AG04450 (cell line): ENCODE measurements around the gene PKD1L1. TPM values are rescaled to one million over a fixed set of nuclear protein-coding genes. Genes with fewer than 3 reads are reported as not detected.

Experiments
- CTCF ChIA-PET: fragments of 300-600, 350-600 bp; formaldehyde crosslinking; extraction: SDS; loops from one replicate; lab custom pipeline; 2022; ENCODE audit warnings: antibody characterized with exemption, inconsistent platforms; lab: Charles Lee
- POLR2A ChIA-PET: fragments of 350-600 bp; formaldehyde crosslinking; extraction: SDS; loops from one replicate; lab custom pipeline; 2021; ENCODE audit warnings: antibody characterized with exemption, inconsistent platforms; lab: Yijun Ruan, JAX
- DNase-seq: peaks from one replicate; pipeline ENCODE4 v3.0.0-alpha.2; 2011; ENCODE audit warnings: low read depth, low spot score
- H3K27ac ChIP-seq: one replicate; pipeline ENCODE4 v1.5.1; 2012; ENCODE audit warnings: low read depth, low read length, control low read depth
- H3K27me3 ChIP-seq: one replicate; pipeline ENCODE4 v1.6.0; 2012; ENCODE audit warnings: low read length; ENCODE audit not compliant: control insufficient read depth, insufficient read depth
- H3K4me3 ChIP-seq: 2 replicates; pipeline ENCODE4 v1.5.1; 2011; ENCODE audit warnings: mild to moderate bottlenecking, low read depth, low read length, control low read depth
- H3K9me3 ChIP-seq: 2 replicates; pipeline ENCODE4 v1.5.1; 2012; ENCODE audit warnings: low read length; ENCODE audit not compliant: control insufficient read depth, insufficient read depth
- polyA plus RNA-seq: library from polyadenylated mRNA; depleted of rRNA; stranded (reverse); fragments of >200 nt; gene quantifications from 2 replicates; pipeline ENCODE4 v1.2.3, GENCODE V29; 2011
- TF ChIP-seq, protein P1 (sequence below): IDR thresholded peaks from 2 replicates; pipeline ENCODE4 v1.5.1; 2011; ENCODE audit warnings: low read depth, low read length, control low read depth, inconsistent platforms

Gene PKD1L1
- polyA plus RNA-seq, 1 experiment = 0.01 TPM

DNA sequence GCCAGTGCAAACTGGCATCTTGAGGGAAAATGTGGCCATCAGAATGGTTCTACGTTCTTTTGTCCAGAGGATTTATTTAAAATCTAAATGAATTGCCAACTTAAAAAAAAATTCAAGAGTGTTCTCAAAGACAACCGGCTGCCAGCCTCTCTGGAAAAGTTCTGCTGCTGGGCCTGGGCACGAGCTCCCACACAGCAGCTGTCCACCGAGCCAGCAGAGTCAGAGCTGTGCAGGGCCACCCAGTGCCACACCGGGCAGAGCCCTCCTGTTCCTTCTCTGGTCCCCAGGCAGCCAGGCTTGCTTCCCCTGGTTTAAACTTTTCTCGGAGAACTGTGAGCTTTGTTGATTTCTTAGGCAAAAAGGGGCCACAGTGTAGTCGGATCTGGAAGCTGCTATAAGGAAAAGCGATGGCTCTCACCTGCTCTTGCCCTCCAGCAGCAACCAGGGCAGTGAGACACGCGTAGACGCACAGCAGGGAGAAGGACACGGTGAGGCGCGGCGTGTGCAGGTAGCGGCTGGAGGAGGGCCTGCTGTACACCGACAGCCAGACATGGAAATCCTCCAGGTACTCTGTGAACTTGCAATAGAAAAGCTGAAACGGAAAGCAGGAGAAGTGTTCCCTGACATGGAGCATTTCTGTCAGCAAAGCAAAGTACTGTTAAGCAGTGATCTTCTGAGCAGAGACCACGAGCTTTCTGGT is 111.6 kb downstream of the PKD1L1 start:
- Histone ChIP-seq H3K9me3 (peaks cover 5% of the 10 kb centered on the region; the same call in 1 of the 2 replicates), H3K4me3 (no peak overlapping the region), H3K27me3 (peaks cover 13% of the 10 kb centered on the region), H3K27ac (no peak overlapping the region)
- CTCF ChIA-PET = interaction anchor here (1.1 kb wide), 1 partner anchor 17 kb away, joined by 3 read pairs; no protein-coding TSS in a partner anchor
- TF ChIP-seq, protein P1, sequence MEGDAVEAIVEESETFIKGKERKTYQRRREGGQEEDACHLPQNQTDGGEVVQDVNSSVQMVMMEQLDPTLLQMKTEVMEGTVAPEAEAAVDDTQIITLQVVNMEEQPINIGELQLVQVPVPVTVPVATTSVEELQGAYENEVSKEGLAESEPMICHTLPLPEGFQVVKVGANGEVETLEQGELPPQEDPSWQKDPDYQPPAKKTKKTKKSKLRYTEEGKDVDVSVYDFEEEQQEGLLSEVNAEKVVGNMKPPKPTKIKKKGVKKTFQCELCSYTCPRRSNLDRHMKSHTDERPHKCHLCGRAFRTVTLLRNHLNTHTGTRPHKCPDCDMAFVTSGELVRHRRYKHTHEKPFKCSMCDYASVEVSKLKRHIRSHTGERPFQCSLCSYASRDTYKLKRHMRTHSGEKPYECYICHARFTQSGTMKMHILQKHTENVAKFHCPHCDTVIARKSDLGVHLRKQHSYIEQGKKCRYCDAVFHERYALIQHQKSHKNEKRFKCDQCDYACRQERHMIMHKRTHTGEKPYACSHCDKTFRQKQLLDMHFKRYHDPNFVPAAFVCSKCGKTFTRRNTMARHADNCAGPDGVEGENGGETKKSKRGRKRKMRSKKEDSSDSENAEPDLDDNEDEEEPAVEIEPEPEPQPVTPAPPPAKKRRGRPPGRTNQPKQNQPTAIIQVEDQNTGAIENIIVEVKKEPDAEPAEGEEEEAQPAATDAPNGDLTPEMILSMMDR = no peak
- POLR2A ChIA-PET = no interaction called here
- DNase-seq = no peak

DNA sequence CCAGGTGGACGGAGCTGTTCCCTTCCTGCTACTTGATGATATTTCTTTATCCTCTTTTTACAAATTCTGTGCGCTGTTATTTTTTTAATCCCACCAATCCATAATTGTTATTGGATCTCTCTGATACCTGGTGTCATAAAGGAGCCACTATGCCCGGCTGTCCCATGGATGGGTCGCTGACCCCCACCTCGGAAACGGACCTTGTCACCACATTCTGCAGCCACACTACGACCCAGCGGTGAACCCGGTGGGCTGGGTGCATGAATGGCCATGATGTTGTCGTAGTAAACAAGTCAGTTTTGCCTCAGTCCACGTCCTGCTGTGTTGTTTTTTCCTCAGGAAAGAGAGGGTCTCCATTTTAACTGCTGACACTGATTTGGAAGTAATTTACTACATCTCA is 112.2 kb downstream of the PKD1L1 start:
- Histone ChIP-seq H3K9me3 (peaks cover 5% of the 10 kb centered on the region; the same call in 1 of the 2 replicates), H3K4me3 (no peak overlapping the region), H3K27ac (no peak overlapping the region), H3K27me3 (peaks cover 13% of the 10 kb centered on the region)
- no peak for DNase-seq
- POLR2A ChIA-PET = no interaction called here
- CTCF ChIA-PET = no interaction called here
- TF ChIP-seq, protein P1 = no peak

DNA sequence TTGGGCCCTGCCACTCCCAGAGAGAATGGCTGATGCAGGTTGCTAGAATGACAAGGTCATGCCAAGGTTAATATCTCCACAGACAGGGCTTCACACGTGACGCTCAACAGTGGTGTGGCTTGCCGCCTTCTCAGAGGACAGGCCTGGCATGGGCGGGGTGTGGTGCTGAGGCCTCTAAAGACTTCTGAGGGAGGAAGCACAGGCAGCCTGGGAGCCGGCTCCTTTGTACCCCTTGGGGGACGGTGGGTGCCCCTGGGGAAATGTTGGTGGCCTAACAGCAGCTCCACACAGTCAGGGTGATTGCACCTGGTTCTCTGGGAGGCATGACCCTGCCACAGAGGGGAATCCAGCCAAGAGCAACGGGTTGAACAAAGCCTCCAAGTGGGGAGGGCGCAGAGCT is 115.1 kb downstream of the PKD1L1 start:
- TF ChIP-seq, protein P1 = no peak
- ChIA-PET CTCF (no interaction called here), POLR2A (no interaction called here)
- Histone ChIP-seq H3K4me3 (no peak overlapping the region), H3K27ac (no peak overlapping the region), H3K9me3 (no peaks in the 10 kb centered on the region; the same call in 1 of the 2 replicates), H3K27me3 (peaks cover 13% of the 10 kb centered on the region)
- no peak for DNase-seq

DNA sequence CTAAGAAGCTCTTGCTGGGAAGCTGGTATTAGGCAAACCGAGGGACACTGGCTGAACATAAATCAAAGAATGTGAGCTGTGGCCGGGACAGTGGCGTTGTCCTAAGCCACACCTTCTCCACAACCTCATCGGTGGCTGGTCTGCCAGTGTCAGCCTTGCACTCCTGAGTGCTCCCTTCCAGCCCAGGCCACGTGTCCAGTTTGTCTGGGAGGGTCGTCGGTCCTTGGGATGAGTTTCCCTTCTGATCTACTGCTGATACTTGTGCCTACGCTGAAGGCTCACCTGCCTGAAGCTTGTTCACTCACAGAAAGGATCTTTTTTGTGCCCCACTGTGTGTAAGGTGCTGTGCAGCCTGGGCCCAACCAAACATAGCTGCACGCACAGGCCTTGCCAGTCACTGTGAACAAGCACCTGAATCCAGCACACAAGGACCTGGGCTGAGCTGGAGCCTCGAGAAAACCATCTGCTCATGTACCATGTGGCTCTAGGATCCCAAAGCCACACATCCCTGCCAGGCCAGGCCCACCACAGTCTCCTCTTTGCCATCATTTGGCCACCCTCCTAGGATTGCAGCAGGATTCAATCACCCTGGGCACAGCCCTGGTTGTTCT is 116.1 kb downstream of the PKD1L1 start:
- peaks cover 9% of the 10 kb centered on the region for H3K27me3 ChIP-seq
- H3K9me3 ChIP-seq = no peaks in the 10 kb centered on the region; the same call in 1 of the 2 replicates
- TF ChIP-seq, protein P1 = no peak
- POLR2A ChIA-PET = interaction anchor here (0.8 kb wide), 1 partner anchor 332 kb away, joined by 3 read pairs; no protein-coding TSS in a partner anchor
- DNase-seq = no peak
- H3K27ac ChIP-seq = no peak overlapping the region
- CTCF ChIA-PET = interaction anchor here (0.7 to 2.5 kb wide), 3 partner anchors 13 to 136 kb away, joined by 4 to 12 read pairs (median 5); no protein-coding TSS in a partner anchor
- H3K4me3 ChIP-seq = no peak overlapping the region

DNA sequence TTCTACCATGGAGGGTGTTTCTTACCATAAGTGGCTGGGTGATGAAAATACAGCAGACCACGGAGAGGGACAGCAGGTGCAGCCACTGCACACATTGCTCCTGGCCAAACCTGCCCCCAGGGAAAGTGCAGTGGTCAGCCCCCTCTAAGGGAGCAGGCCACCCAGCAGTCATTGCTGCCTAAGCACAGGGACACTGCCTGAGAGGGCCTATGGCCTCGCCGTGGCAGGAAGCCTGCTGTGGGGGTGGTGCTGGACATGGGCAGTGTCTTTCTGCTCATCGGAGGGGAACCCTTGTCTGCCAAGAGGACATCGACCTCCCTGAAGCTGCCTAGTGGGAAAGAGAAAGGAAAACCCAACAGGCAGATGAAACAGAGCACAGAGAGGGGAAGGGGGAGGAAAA is 118.3 kb downstream of the PKD1L1 start:
- ChIA-PET CTCF (interaction anchor here (2.5 kb wide), 1 partner anchor 10 kb away, joined by 12 read pairs; no protein-coding TSS in a partner anchor), POLR2A (no interaction called here)
- H3K27ac ChIP-seq = no peak overlapping the region
- no peaks in the 10 kb centered on the region for H3K27me3 ChIP-seq
- TF ChIP-seq, protein P1 = no peak
- no peaks in the 10 kb centered on the region; the same call in 1 of the 2 replicates for H3K9me3 ChIP-seq
- no peak overlapping the region for H3K4me3 ChIP-seq
- no peak for DNase-seq
